Fibroblast of lung (primary cell): ENCODE measurements around the gene EXOSC1. TPM values are rescaled to one million over a fixed set of nuclear protein-coding genes. Genes with fewer than 3 reads are reported as not detected.

Experiments used
- DNase-seq, 2 donors: peaks; one replicate each; pipeline versions ENCODE4 v3.0.0 to v3.0.0-alpha.2; 2010; ENCODE audit warnings: low read depth in 2 of 2
- H2AFZ ChIP-seq: 2 replicates; pipeline ENCODE4 v1.5.1; 2012; ENCODE audit warnings: low read length, control low read depth, inconsistent platforms
- H3K27ac ChIP-seq: 2 replicates; pipeline ENCODE4 v1.5.1; 2011; ENCODE audit warnings: low read length, control low read depth; ENCODE audit not compliant: insufficient read depth
- H3K27me3 ChIP-seq: 2 replicates; pipeline ENCODE4 v1.5.1; 2011; ENCODE audit warnings: mild to moderate bottlenecking, low read length; ENCODE audit not compliant: control insufficient read depth, insufficient read depth
- H3K36me3 ChIP-seq: 2 replicates; pipeline ENCODE4 v1.5.1; 2011; ENCODE audit warnings: low read length; ENCODE audit not compliant: control insufficient read depth, insufficient read depth
- H3K4me1 ChIP-seq: 2 replicates; pipeline ENCODE4 v1.5.1; 2011; ENCODE audit warnings: low read length; ENCODE audit not compliant: control insufficient read depth, insufficient read depth; ENCODE audit errors: extremely low read depth
- H3K4me2 ChIP-seq: 2 replicates; pipeline ENCODE4 v1.5.1; 2011; ENCODE audit warnings: low read length, control low read depth; ENCODE audit not compliant: insufficient read depth; ENCODE audit errors: extremely low read depth
- H3K4me3 ChIP-seq, 4 experiments: fragments of 200-600 bp in 1 of 4; sonication (generic) in 1 of 4; replicated peaks in 1 of 4; 2 replicates each; pipeline ENCODE4 v1.5.1; 2011 to 2016; ENCODE audit warnings: low read length in 4 of 4, low read depth in 3 of 4, mild to moderate bottlenecking in 3 of 4, control low read depth in 2 of 4, inconsistent platforms in 1 of 4, mixed read lengths in 1 of 4; ENCODE audit not compliant: insufficient read depth in 1 of 4; ENCODE audit errors: control extremely low read depth in 1 of 4
- H3K79me2 ChIP-seq: 2 replicates; pipeline ENCODE4 v1.5.1; 2012; ENCODE audit warnings: mild to moderate bottlenecking, low read length, inconsistent platforms; ENCODE audit not compliant: control insufficient read depth, insufficient read depth
- H3K9ac ChIP-seq: 2 replicates; pipeline ENCODE4 v1.5.1; 2011; ENCODE audit warnings: mild to moderate bottlenecking, low read length, control low read depth; ENCODE audit not compliant: insufficient read depth
- H3K9me3 ChIP-seq: 2 replicates; pipeline ENCODE4 v1.5.1; 2012; ENCODE audit warnings: low read depth, low read length; ENCODE audit not compliant: control insufficient read depth, insufficient read depth
- H4K20me1 ChIP-seq: 2 replicates; pipeline ENCODE4 v1.5.1; 2011; ENCODE audit warnings: low read length; ENCODE audit not compliant: control insufficient read depth, insufficient read depth; ENCODE audit errors: extremely low read depth
- CTCF ChIP-seq, 2 donors: IDR thresholded peaks in 1 of 2; conservative IDR thresholded peaks in 1 of 2; 1 replicate in 1 of 2; 2 replicates in 1 of 2; pipeline ENCODE4 v1.5.1; 2011 to 2012; ENCODE audit warnings: low read length in 2 of 2, control low read depth in 1 of 2, inconsistent platforms in 1 of 2, low read depth in 1 of 2, mild to moderate bottlenecking in 1 of 2
- EZH2 ChIP-seq: IDR thresholded peaks from 2 replicates; pipeline ENCODE4 v1.5.1; 2012; ENCODE audit warnings: low read length, control low read depth, mild to moderate bottlenecking; ENCODE audit errors: missing control alignments
- polyA plus RNA-seq, 2 donors: library from polyadenylated mRNA; depleted of rRNA in 1 of 2; stranded (reverse) in 1 of 2; unstranded in 1 of 2; fragments of >200 nt; gene quantifications; 2 replicates each; pipeline ENCODE4 v1.2.1, GENCODE V29; 2011 to 2012; ENCODE audit warnings: missing spikeins in 1 of 2
- total RNA-seq: library from RNA; depleted of rRNA; stranded (reverse); fragments of >200 nt; gene quantifications from 2 replicates; pipeline ENCODE4 v1.2.1, GENCODE V29; 2014

The EXOSC1 gene
- total and polyA plus RNA-seq, 2 donors (not counting 1 experiment from before 2014, with no cell fraction given), result 32.7 to 39.5 TPM

- H3K27me3 ChIP-seq, result no peaks in the 10 kb centered on the region
- H3K4me3 ChIP-seq, result no peak overlapping the region
- no peaks in the 10 kb centered on the region for H4K20me1 ChIP-seq
- no peaks in the 10 kb centered on the region for H3K9me3 ChIP-seq
- no peak overlapping the region for H3K9ac ChIP-seq
- no peak overlapping the region for H3K27ac ChIP-seq
- no peaks in the 10 kb centered on the region for H3K4me1 ChIP-seq
- no peak for TF ChIP-seq CTCF (conservative IDR thresholded peaks at IDR 0.05 in 1 of 2, IDR thresholded peaks at IDR 0.05 in 1 of 2; ENCODE audit: low read depth in 1 of 2, low read length in 2 of 2)
- no peak for TF ChIP-seq EZH2
- H3K4me2 ChIP-seq, result no peak overlapping the region
- H3K79me2 ChIP-seq, result peaks cover 36% of the 10 kb centered on the region
- peaks cover 6% of the 10 kb centered on the region for H3K36me3 ChIP-seq
- H2AFZ ChIP-seq, result no peak overlapping the region
- no peak for DNase-seq
Observed at GRCh38 chr10:97483506-97483905, 37.7 kb upstream of the EXOSC1 start.

DNA sequence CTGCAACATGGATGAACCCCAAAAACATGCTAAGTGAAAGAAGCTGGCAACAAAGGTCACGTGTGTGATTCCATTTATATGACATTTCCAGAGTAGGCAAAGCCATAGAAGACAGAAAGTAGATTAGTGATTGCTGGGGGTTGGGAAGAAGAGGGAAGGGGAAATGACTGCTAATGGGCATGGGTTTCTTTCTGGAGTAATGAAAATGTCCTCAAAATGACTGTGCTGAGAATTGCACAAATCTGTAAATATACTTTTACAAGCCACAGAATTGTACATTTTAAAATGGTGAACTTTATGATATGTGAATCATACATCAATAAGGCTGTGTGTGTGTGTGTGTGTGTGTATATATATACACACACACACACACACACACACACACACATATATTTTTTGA lies 36.6 kb upstream of the EXOSC1 start:
- H3K4me2 ChIP-seq, result no peak overlapping the region
- H3K9ac ChIP-seq, result no peak overlapping the region
- no peaks in the 10 kb centered on the region for H4K20me1 ChIP-seq
- H3K9me3 ChIP-seq, result no peaks in the 10 kb centered on the region
- H3K4me3 ChIP-seq, result no peak overlapping the region
- no peaks in the 10 kb centered on the region for H3K4me1 ChIP-seq
- peaks cover 9% of the 10 kb centered on the region for H3K36me3 ChIP-seq
- no peak overlapping the region for H3K27ac ChIP-seq
- peaks cover 29% of the 10 kb centered on the region for H3K79me2 ChIP-seq
- H2AFZ ChIP-seq, result no peak overlapping the region
- no peak for DNase-seq
- H3K27me3 ChIP-seq, result no peaks in the 10 kb centered on the region
- TF ChIP-seq EZH2, result no peak
- TF ChIP-seq CTCF (conservative IDR thresholded peaks at IDR 0.05 in 1 of 2, IDR thresholded peaks at IDR 0.05 in 1 of 2; ENCODE audit: low read depth in 1 of 2, low read length in 2 of 2), result no peak

GRCh38 chr10:97481071-97481470 lies 35.3 kb upstream of the EXOSC1 start:
- Histone ChIP-seq H3K4me2 (no peak overlapping the region), H3K27me3 (no peaks in the 10 kb centered on the region), H2AFZ (no peak overlapping the region), H3K9me3 (no peaks in the 10 kb centered on the region), H4K20me1 (no peaks in the 10 kb centered on the region), H3K79me2 (peaks cover 22% of the 10 kb centered on the region), H3K4me1 (no peaks in the 10 kb centered on the region), H3K4me3 (no peak overlapping the region), H3K36me3 (peaks cover 9% of the 10 kb centered on the region), H3K9ac (no peak overlapping the region), H3K27ac (no peak overlapping the region)
- TF ChIP-seq CTCF (conservative IDR thresholded peaks at IDR 0.05 in 1 of 2, IDR thresholded peaks at IDR 0.05 in 1 of 2; ENCODE audit: low read depth in 1 of 2, low read length in 2 of 2) (no peak), EZH2 (no peak)
- no peak for DNase-seq
